H7 (cell line): Measurements from ENCODE around the gene MEIOB. TPM values are rescaled to one million over a fixed set of nuclear protein-coding genes. Genes with fewer than 3 reads are reported as not detected.
A peak's percentile ranks its signal among the peaks of the same experiment; 100 is the strongest.

Experiments
- DNase-seq: peaks from one replicate; pipeline ENCODE4 v3.0.0; 2012
- H3K27me3 ChIP-seq: 2 replicates; pipeline ENCODE4 v1.6.0; 2011; ENCODE audit warnings: mild to moderate bottlenecking, low read length; ENCODE audit not compliant: control insufficient read depth, insufficient read depth
- H3K36me3 ChIP-seq: replicated peaks from 2 replicates; pipeline ENCODE4 v1.5.1; 2011; ENCODE audit warnings: low read length; ENCODE audit not compliant: control insufficient read depth, insufficient read depth
- H3K4me3 ChIP-seq: 2 replicates; pipeline ENCODE4 v1.5.1; 2011; ENCODE audit warnings: low read depth, mild to moderate bottlenecking, control low read depth, low read length, moderate library complexity; ENCODE audit not compliant: insufficient read depth
- total RNA-seq: library from RNA; depleted of rRNA; stranded (reverse); fragments of >200 nt; shearing (Covaris generic); gene quantifications from 2 replicates; pipeline ENCODE4 v1.2.3, GENCODE V29; 2014

MEIOB gene
- total RNA-seq, 1 experiment from 2014 or later, result 6.4 TPM

GRCh38 chr16:1822801-1823200 lies 49.2 kb downstream of the MEIOB start:
- no peak for DNase-seq
- Histone ChIP-seq H3K27me3 (peaks cover 2% of the 10 kb centered on the region; the same call in 1 of the 2 replicates), H3K36me3 (0 out of 2 replicates have a peak, but pooled peaks cover 1% of the 10 kb centered on the region), H3K4me3 (no peak overlapping the region)

- no peak overlapping the region for H3K4me3 ChIP-seq
- no peak for DNase-seq
- H3K36me3 ChIP-seq, result 0 out of 2 replicates have a peak, but pooled peaks cover 1% of the 10 kb centered on the region
- peaks cover 2% of the 10 kb centered on the region; the same call in 1 of the 2 replicates for H3K27me3 ChIP-seq
These were observed 49.9 kb downstream of the MEIOB start for GRCh38 chr16:1821861-1822611.

- no peak for DNase-seq
- H3K27me3 ChIP-seq, result peaks cover 2% of the 10 kb centered on the region; the same call in 1 of the 2 replicates
- no peak overlapping the region for H3K4me3 ChIP-seq
- H3K36me3 ChIP-seq, result peaks cover 1% of the 10 kb centered on the region; the same call in 1 of the 2 replicates
These were observed 51.0 kb downstream of the MEIOB start for GRCh38 chr16:1820946-1821290.

GRCh38 chr16:1820096-1820945 lies 51.6 kb downstream of the MEIOB start:
- no peak for DNase-seq
- Histone ChIP-seq H3K4me3 (no peak overlapping the region), H3K36me3 (peaks cover 1% of the 10 kb centered on the region; the same call in 1 of the 2 replicates), H3K27me3 (no peaks in the 10 kb centered on the region)

GRCh38 chr16:1819611-1820010 lies 52.4 kb downstream of the MEIOB start:
- no peak for DNase-seq
- Histone ChIP-seq H3K4me3 (no peak overlapping the region), H3K36me3 (peaks cover 1% of the 10 kb centered on the region; the same call in 1 of the 2 replicates), H3K27me3 (no peaks in the 10 kb centered on the region)

GRCh38 chr16:1818873-1819525 lies 53.0 kb downstream of the MEIOB start:
- no peaks in the 10 kb centered on the region for H3K27me3 ChIP-seq
- no peak for DNase-seq
- no peak overlapping the region for H3K4me3 ChIP-seq
- peaks cover 1% of the 10 kb centered on the region; the same call in 1 of the 2 replicates for H3K36me3 ChIP-seq

- no peak overlapping the region for H3K4me3 ChIP-seq
- H3K27me3 ChIP-seq, result no peaks in the 10 kb centered on the region
- peaks cover 1% of the 10 kb centered on the region; the same call in 1 of the 2 replicates for H3K36me3 ChIP-seq
- DNase-seq, result no peak
These were observed 53.6 kb downstream of the MEIOB start for GRCh38 chr16:1818204-1818872.

GRCh38 chr16:1817716-1818115 lies 54.2 kb downstream of the MEIOB start:
- no peak overlapping the region for H3K4me3 ChIP-seq
- DNase-seq, result no peak
- H3K36me3 ChIP-seq, result peaks cover 1% of the 10 kb centered on the region; the same call in 1 of the 2 replicates
- H3K27me3 ChIP-seq, result no peaks in the 10 kb centered on the region

GRCh38 chr16:1817276-1817589 lies 54.7 kb downstream of the MEIOB start:
- DNase-seq, result no peak
- Histone ChIP-seq H3K36me3 (no peaks in the 10 kb centered on the region; the same call in 1 of the 2 replicates), H3K27me3 (no peaks in the 10 kb centered on the region), H3K4me3 (no peak overlapping the region)

- no peak overlapping the region for H3K4me3 ChIP-seq
- no peaks in the 10 kb centered on the region; the same call in 1 of the 2 replicates for H3K36me3 ChIP-seq
- H3K27me3 ChIP-seq, result no peaks in the 10 kb centered on the region
- peak; percentile 59 for DNase-seq
These were observed 55.3 kb downstream of the MEIOB start for GRCh38 chr16:1816396-1817275.

- Histone ChIP-seq H3K27me3 (no peaks in the 10 kb centered on the region), H3K36me3 (no peaks in the 10 kb centered on the region; the same call in 1 of the 2 replicates), H3K4me3 (no peak overlapping the region)
- no peak for DNase-seq
These were observed 56.5 kb downstream of the MEIOB start for GRCh38 chr16:1815461-1815860.

GRCh38 chr16:1812732-1813163 lies 59.2 kb downstream of the MEIOB start:
- Histone ChIP-seq H3K27me3 (no peaks in the 10 kb centered on the region), H3K4me3 (no peak overlapping the region), H3K36me3 (no peaks in the 10 kb centered on the region; the same call in none of the 2 replicates)
- peak; percentile 88 for DNase-seq

GRCh38 chr16:1810536-1810935 lies 61.4 kb downstream of the MEIOB start:
- H3K4me3 ChIP-seq, result no peak overlapping the region
- no peak for DNase-seq
- no peaks in the 10 kb centered on the region; the same call in none of the 2 replicates for H3K36me3 ChIP-seq
- no peaks in the 10 kb centered on the region for H3K27me3 ChIP-seq
